ENCODE measurements around the gene DLGAP1.

Gene DLGAP1

DNA sequence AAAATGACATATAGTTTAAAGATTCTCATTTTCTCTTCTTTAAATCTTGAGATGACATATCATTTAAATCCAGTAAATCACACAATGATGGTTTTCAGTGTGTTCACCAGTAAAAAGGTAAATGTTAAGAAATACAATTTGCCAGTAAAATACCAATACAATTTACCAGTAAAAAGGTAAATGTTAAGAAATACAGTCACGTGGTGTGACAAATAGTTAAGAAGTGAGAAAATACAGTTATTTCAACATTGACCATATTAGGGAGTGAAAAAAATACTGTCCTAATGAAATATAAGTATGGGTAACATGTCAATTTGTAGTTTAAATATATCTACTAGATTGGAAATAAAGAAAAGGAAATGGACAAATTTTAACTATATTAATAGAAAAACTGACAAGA lies 80.5 kb downstream of the DLGAP1 start:
- Histone ChIP-seq H3K36me3 (ENCODE audit: control insufficient read depth, insufficient read depth, low read length) (no peaks in the 10 kb centered on the region), H3K4me3 (ENCODE audit: low read length) (no peak overlapping the region), H3K27me3 (ENCODE audit: control insufficient read depth, insufficient read depth, low read length) (no peaks in the 10 kb centered on the region), H3K4me1 (ENCODE audit: control insufficient read depth, insufficient read depth, low read length) (no peaks in the 10 kb centered on the region), H3K9me3 (ENCODE audit: control insufficient read depth, low read length) (no peaks in the 10 kb centered on the region), H3K9ac (ENCODE audit: low read length) (no peak overlapping the region)

GRCh38 chr18:4369705-4370104 lies 85.4 kb downstream of the DLGAP1 start:
- no peaks in the 10 kb centered on the region for H3K27me3 ChIP-seq (ENCODE audit: control insufficient read depth, insufficient read depth, low read length)
- no peak overlapping the region for H3K9ac ChIP-seq (ENCODE audit: low read length)
- no peaks in the 10 kb centered on the region for H3K36me3 ChIP-seq (ENCODE audit: control insufficient read depth, insufficient read depth, low read length)

GRCh38 chr18:4360221-4360715 lies 94.8 kb downstream of the DLGAP1 start:
- Histone ChIP-seq H3K27me3 (ENCODE audit: control insufficient read depth, insufficient read depth, low read length) (no peaks in the 10 kb centered on the region), H3K9ac (ENCODE audit: low read length) (no peak overlapping the region), H3K4me1 (ENCODE audit: control insufficient read depth, insufficient read depth, low read length) (no peaks in the 10 kb centered on the region), H3K4me3 (ENCODE audit: low read length) (no peak overlapping the region), H3K9me3 (ENCODE audit: control insufficient read depth, low read length) (no peaks in the 10 kb centered on the region), H3K36me3 (ENCODE audit: control insufficient read depth, insufficient read depth, low read length) (no peaks in the 10 kb centered on the region)

More at GRCh38 chr18:4369705-4370104, 85.4 kb downstream of the DLGAP1 start:
- H3K4me3 ChIP-seq (ENCODE audit: low read length) = no peak overlapping the region
- no peaks in the 10 kb centered on the region for H3K4me1 ChIP-seq (ENCODE audit: control insufficient read depth, insufficient read depth, low read length)
- H3K9me3 ChIP-seq (ENCODE audit: control insufficient read depth, low read length) = no peaks in the 10 kb centered on the region

GRCh38 chr18:4358618-4359017 lies 96.5 kb downstream of the DLGAP1 start:
- H3K4me3 ChIP-seq (ENCODE audit: low read length) = no peak overlapping the region
- H3K36me3 ChIP-seq (ENCODE audit: control insufficient read depth, insufficient read depth, low read length) = no peaks in the 10 kb centered on the region
- H3K27me3 ChIP-seq (ENCODE audit: control insufficient read depth, insufficient read depth, low read length) = no peaks in the 10 kb centered on the region
- H3K9ac ChIP-seq (ENCODE audit: low read length) = no peak overlapping the region
- H3K9me3 ChIP-seq (ENCODE audit: control insufficient read depth, low read length) = no peaks in the 10 kb centered on the region
- no peaks in the 10 kb centered on the region for H3K4me1 ChIP-seq (ENCODE audit: control insufficient read depth, insufficient read depth, low read length)

- Histone ChIP-seq H3K4me3 (ENCODE audit: low read length) (no peak overlapping the region), H3K9ac (ENCODE audit: low read length) (no peak overlapping the region), H3K4me1 (ENCODE audit: control insufficient read depth, insufficient read depth, low read length) (no peaks in the 10 kb centered on the region), H3K27me3 (ENCODE audit: control insufficient read depth, insufficient read depth, low read length) (no peaks in the 10 kb centered on the region), H3K9me3 (ENCODE audit: control insufficient read depth, low read length) (no peaks in the 10 kb centered on the region), H3K36me3 (ENCODE audit: control insufficient read depth, insufficient read depth, low read length) (no peaks in the 10 kb centered on the region)
These were observed 97.5 kb downstream of the DLGAP1 start for GRCh38 chr18:4357579-4357978.

DNA sequence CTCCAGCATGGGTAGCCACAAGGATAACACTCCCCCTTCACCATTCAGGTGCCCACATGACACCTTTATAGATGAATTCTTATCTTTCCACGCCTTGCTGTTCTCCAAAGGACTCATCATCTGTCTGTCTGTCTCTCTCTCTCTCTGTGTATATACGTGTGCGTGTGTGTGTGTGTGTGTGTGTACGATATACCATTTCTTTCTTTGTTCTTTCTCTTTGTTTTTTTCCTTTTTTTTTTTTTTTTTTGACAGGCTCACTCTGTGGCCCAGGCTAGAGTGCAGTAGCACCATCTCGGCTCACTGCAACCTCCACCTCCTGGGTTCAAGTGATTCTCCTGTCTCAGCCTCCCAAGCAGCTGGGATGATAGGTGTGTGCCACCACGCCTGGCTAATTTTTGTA lies 98.2 kb downstream of the DLGAP1 start:
- Histone ChIP-seq H3K9me3 (ENCODE audit: control insufficient read depth, low read length) (no peaks in the 10 kb centered on the region), H3K9ac (ENCODE audit: low read length) (no peak overlapping the region), H3K27me3 (ENCODE audit: control insufficient read depth, insufficient read depth, low read length) (no peaks in the 10 kb centered on the region), H3K4me1 (ENCODE audit: control insufficient read depth, insufficient read depth, low read length) (no peaks in the 10 kb centered on the region), H3K4me3 (ENCODE audit: low read length) (no peak overlapping the region), H3K36me3 (ENCODE audit: control insufficient read depth, insufficient read depth, low read length) (no peaks in the 10 kb centered on the region)

DNA sequence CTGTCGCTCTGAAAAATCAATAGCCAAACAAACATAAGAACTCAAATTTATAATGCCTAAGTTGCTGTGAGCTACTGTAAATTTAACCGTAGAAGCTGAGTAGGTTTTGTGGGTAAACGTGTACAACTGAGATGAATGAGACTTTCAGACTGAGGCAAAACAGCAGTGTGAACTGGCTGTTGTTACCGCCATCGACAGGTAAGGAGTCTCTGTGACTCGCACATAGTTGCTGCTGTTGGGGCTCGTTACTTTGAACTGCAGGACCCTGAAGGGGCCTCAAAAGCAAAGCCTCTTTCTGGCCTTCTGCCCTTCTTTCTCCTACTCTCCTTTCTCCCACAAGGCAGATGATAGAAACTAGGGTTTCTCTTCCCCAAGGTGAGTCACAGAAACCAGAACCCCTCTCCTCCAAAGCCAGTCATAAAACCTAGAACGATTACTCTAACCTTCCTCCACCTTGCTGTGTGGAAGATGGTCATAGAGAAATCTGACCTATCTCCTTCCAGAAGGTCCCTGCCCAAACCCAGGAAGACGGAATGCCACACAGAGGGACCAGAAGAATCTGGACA lies 101.2 kb downstream of the DLGAP1 start:
- Histone ChIP-seq H3K9ac (ENCODE audit: low read length) (no peak overlapping the region), H3K4me3 (ENCODE audit: low read length) (no peak overlapping the region), H3K36me3 (ENCODE audit: control insufficient read depth, insufficient read depth, low read length) (no peaks in the 10 kb centered on the region), H3K9me3 (ENCODE audit: control insufficient read depth, low read length) (no peaks in the 10 kb centered on the region), H3K4me1 (ENCODE audit: control insufficient read depth, insufficient read depth, low read length) (no peaks in the 10 kb centered on the region), H3K27me3 (ENCODE audit: control insufficient read depth, insufficient read depth, low read length) (no peaks in the 10 kb centered on the region)

- Histone ChIP-seq H3K36me3 (ENCODE audit: control insufficient read depth, insufficient read depth, low read length) (no peaks in the 10 kb centered on the region), H3K4me1 (ENCODE audit: control insufficient read depth, insufficient read depth, low read length) (no peaks in the 10 kb centered on the region), H3K4me3 (ENCODE audit: low read length) (no peak overlapping the region), H3K9ac (ENCODE audit: low read length) (no peak overlapping the region), H3K9me3 (ENCODE audit: control insufficient read depth, low read length) (no peaks in the 10 kb centered on the region), H3K27me3 (ENCODE audit: control insufficient read depth, insufficient read depth, low read length) (no peaks in the 10 kb centered on the region)
These were observed 102.2 kb downstream of the DLGAP1 start for GRCh38 chr18:4352746-4353551.

DNA sequence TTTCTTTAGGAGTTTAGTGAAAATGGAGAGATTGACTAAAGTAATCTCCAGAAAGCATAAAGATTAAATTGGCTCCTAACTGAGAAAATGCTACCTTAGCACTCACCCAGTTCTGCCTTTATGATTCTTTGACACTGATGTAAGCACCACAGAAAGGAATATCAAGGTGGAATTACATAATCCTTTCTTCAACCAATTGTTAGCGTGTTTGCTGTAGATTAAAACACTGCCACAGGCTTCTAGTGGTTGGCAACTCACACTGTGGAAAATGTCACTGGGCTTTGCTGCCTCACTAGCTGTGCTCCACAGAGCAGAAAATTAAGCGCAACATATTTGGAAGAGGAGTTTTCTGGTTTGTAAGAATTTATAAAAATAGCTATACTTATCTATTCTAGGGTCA lies 104.1 kb downstream of the DLGAP1 start:
- H3K4me3 ChIP-seq (ENCODE audit: low read length) = no peak overlapping the region
- no peak overlapping the region for H3K9ac ChIP-seq (ENCODE audit: low read length)
- no peaks in the 10 kb centered on the region for H3K27me3 ChIP-seq (ENCODE audit: control insufficient read depth, insufficient read depth, low read length)
- H3K9me3 ChIP-seq (ENCODE audit: control insufficient read depth, low read length) = no peaks in the 10 kb centered on the region
- H3K36me3 ChIP-seq (ENCODE audit: control insufficient read depth, insufficient read depth, low read length) = no peaks in the 10 kb centered on the region
- H3K4me1 ChIP-seq (ENCODE audit: control insufficient read depth, insufficient read depth, low read length) = no peaks in the 10 kb centered on the region

GRCh38 chr18:4335386-4335785 lies 119.7 kb downstream of the DLGAP1 start:
- Histone ChIP-seq H3K4me3 (ENCODE audit: low read length) (no peak overlapping the region), H3K4me1 (ENCODE audit: control insufficient read depth, insufficient read depth, low read length) (no peaks in the 10 kb centered on the region), H3K27me3 (ENCODE audit: control insufficient read depth, insufficient read depth, low read length) (no peaks in the 10 kb centered on the region), H3K9ac (ENCODE audit: low read length) (no peak overlapping the region), H3K9me3 (ENCODE audit: control insufficient read depth, low read length) (no peaks in the 10 kb centered on the region), H3K36me3 (ENCODE audit: control insufficient read depth, insufficient read depth, low read length) (no peaks in the 10 kb centered on the region)

DNA sequence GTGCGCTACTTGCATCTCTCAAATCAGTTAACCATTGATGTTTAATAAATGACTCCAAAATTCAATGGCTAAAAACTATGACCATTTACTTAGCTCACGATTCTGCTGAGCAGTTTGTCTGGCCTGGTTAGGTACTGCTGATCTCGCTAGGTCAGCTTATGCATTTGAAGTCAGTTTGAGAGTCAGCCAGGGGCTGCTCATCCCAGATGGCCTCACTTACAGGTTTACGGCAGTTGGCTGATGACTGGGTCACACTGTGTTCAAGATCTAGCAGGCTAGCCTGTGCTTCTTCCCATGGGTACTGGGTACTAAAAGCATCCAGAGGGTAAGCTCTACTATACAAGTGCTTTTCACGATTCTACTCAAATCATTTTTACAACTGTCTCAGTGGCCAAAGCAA lies 122.1 kb downstream of the DLGAP1 start:
- Histone ChIP-seq H3K4me3 (ENCODE audit: low read length) (no peak overlapping the region), H3K9me3 (ENCODE audit: control insufficient read depth, low read length) (no peaks in the 10 kb centered on the region), H3K36me3 (ENCODE audit: control insufficient read depth, insufficient read depth, low read length) (no peaks in the 10 kb centered on the region), H3K27me3 (ENCODE audit: control insufficient read depth, insufficient read depth, low read length) (no peaks in the 10 kb centered on the region), H3K9ac (ENCODE audit: low read length) (no peak overlapping the region), H3K4me1 (ENCODE audit: control insufficient read depth, insufficient read depth, low read length) (no peaks in the 10 kb centered on the region)

GRCh38 chr18:4319738-4320677 lies 135.1 kb downstream of the DLGAP1 start:
- H3K4me1 ChIP-seq (ENCODE audit: control insufficient read depth, insufficient read depth, low read length) = no peaks in the 10 kb centered on the region
- H3K9me3 ChIP-seq (ENCODE audit: control insufficient read depth, low read length) = no peaks in the 10 kb centered on the region
- H3K36me3 ChIP-seq (ENCODE audit: control insufficient read depth, insufficient read depth, low read length) = no peaks in the 10 kb centered on the region
- H3K27me3 ChIP-seq (ENCODE audit: control insufficient read depth, insufficient read depth, low read length) = no peaks in the 10 kb centered on the region
- no peak overlapping the region for H3K4me3 ChIP-seq (ENCODE audit: low read length)
- no peak overlapping the region for H3K9ac ChIP-seq (ENCODE audit: low read length)
